HUES6 (cell line): ENCODE data around the gene MIA.
"Not testable (repeated sequence)": the region's sequence is repeated elsewhere in the genome, so short reads cannot be mapped to it uniquely, and the experiment has no call there.

ENCODE experiments used
- H3K27ac ChIP-seq: 2 replicates; pipeline ENCODE4 v1.7.0; 2013; ENCODE audit warnings: low read depth, mild to moderate bottlenecking, low read length, inconsistent platforms
- H3K27me3 ChIP-seq: 2 replicates; pipeline ENCODE4 v1.6.1; 2013; ENCODE audit warnings: low read length; ENCODE audit not compliant: control insufficient read depth, insufficient read depth
- H3K36me3 ChIP-seq: 2 replicates; pipeline ENCODE4 v1.6.1; 2013; ENCODE audit warnings: low read length; ENCODE audit not compliant: control insufficient read depth, insufficient read depth
- H3K4me1 ChIP-seq: 2 replicates; pipeline ENCODE4 v1.6.1; 2013; ENCODE audit warnings: low read length; ENCODE audit not compliant: control insufficient read depth, insufficient read depth
- H3K4me3 ChIP-seq: 2 replicates; pipeline ENCODE4 v1.5.1; 2013; ENCODE audit warnings: low read depth, low read length
- H3K9ac ChIP-seq: one replicate; pipeline ENCODE4 v1.6.1; 2013; ENCODE audit warnings: mild to moderate bottlenecking, low read length
- H3K9me3 ChIP-seq: 2 replicates; pipeline ENCODE4 v1.6.1; 2013; ENCODE audit warnings: low read depth, low read length; ENCODE audit not compliant: control insufficient read depth, insufficient read depth

The MIA gene

GRCh38 chr19:40783711-40784110, 8.4 kb downstream of the MIA start:
- H3K9ac ChIP-seq = no peak overlapping the region
- no peaks in the 10 kb centered on the region for H3K27me3 ChIP-seq
- no peak overlapping the region for H3K27ac ChIP-seq

GRCh38 chr19:40784146-40784545, 8.8 kb downstream of the MIA start:
- not testable (repeated sequence) for H3K9me3 ChIP-seq, H3K36me3 ChIP-seq, H3K4me1 ChIP-seq, H3K27me3 ChIP-seq, H3K27ac ChIP-seq, H3K9ac ChIP-seq, H3K4me3 ChIP-seq

More at GRCh38 chr19:40783711-40784110, 8.4 kb downstream of the MIA start:
- Histone ChIP-seq H3K4me1 (peaks cover 8% of the 10 kb centered on the region), H3K9me3 (no peaks in the 10 kb centered on the region), H3K36me3 (peaks cover 2% of the 10 kb centered on the region; the same call in 1 of the 2 replicates), H3K4me3 (no peak overlapping the region)

GRCh38 chr19:40785526-40785925, 10.2 kb downstream of the MIA start:
- no peaks in the 10 kb centered on the region for H3K4me1 ChIP-seq
- H3K9ac ChIP-seq = no peak overlapping the region
- H3K27ac ChIP-seq = no peak overlapping the region

GRCh38 chr19:40786060-40787037, 11.0 kb downstream of the MIA start:
- Histone ChIP-seq H3K9ac (no peak overlapping the region), H3K4me1 (no peaks in the 10 kb centered on the region), H3K4me3 (no peak overlapping the region), H3K9me3 (no peaks in the 10 kb centered on the region), H3K36me3 (peaks cover 2% of the 10 kb centered on the region; the same call in 1 of the 2 replicates), H3K27ac (no peak overlapping the region), H3K27me3 (no peaks in the 10 kb centered on the region)

More at GRCh38 chr19:40785526-40785925, 10.2 kb downstream of the MIA start:
- Histone ChIP-seq H3K4me3 (no peak overlapping the region), H3K36me3 (peaks cover 2% of the 10 kb centered on the region; the same call in 1 of the 2 replicates), H3K27me3 (no peaks in the 10 kb centered on the region), H3K9me3 (no peaks in the 10 kb centered on the region)

GRCh38 chr19:40791349-40791748, 16.0 kb downstream of the MIA start:
- no peaks in the 10 kb centered on the region for H3K27me3 ChIP-seq
- H3K4me1 ChIP-seq = no peaks in the 10 kb centered on the region
- H3K4me3 ChIP-seq = no peak overlapping the region
- H3K9ac ChIP-seq = no peak overlapping the region
- H3K27ac ChIP-seq = no peak overlapping the region
- H3K9me3 ChIP-seq = no peaks in the 10 kb centered on the region
- peaks cover 3% of the 10 kb centered on the region; the same call in 1 of the 2 replicates for H3K36me3 ChIP-seq

GRCh38 chr19:40791996-40792395, 16.7 kb downstream of the MIA start:
- no peak overlapping the region for H3K27ac ChIP-seq
- H3K4me1 ChIP-seq = no peaks in the 10 kb centered on the region
- H3K4me3 ChIP-seq = no peak overlapping the region
- H3K27me3 ChIP-seq = no peaks in the 10 kb centered on the region
- H3K36me3 ChIP-seq = peaks cover 3% of the 10 kb centered on the region; the same call in 1 of the 2 replicates
- no peak overlapping the region for H3K9ac ChIP-seq
- H3K9me3 ChIP-seq = no peaks in the 10 kb centered on the region

GRCh38 chr19:40797166-40797962, 22.0 kb downstream of the MIA start:
- Histone ChIP-seq H3K9ac (no peak overlapping the region), H3K4me1 (peaks cover 25% of the 10 kb centered on the region), H3K9me3 (no peaks in the 10 kb centered on the region), H3K4me3 (no peak overlapping the region), H3K36me3 (peaks cover 19% of the 10 kb centered on the region), H3K27me3 (no peaks in the 10 kb centered on the region), H3K27ac (no peak overlapping the region)

GRCh38 chr19:40797963-40798682, 22.8 kb downstream of the MIA start:
- peak overlapping the region; percentile 54 for H3K27ac ChIP-seq

GRCh38 chr19:40798683-40799557, 23.6 kb downstream of the MIA start, which contains the start of gene EGLN2:
Gene EGLN2 (plus strand): TSS chr19:40799191. CDS start chr19:40800573, 1,382 bp downstream.
- Histone ChIP-seq H3K4me3 (peak within 1 kb of the TSS; percentile 91), H3K4me1 (peaks cover 39% of the 10 kb centered on the region), H3K36me3 (peaks cover 33% of the 10 kb centered on the region), H3K9me3 (no peaks in the 10 kb centered on the region), H3K27me3 (no peaks in the 10 kb centered on the region), H3K9ac (peak within 1 kb of the TSS; percentile 94), H3K27ac (peak within 1 kb of the TSS; percentile 94)

More at GRCh38 chr19:40797963-40798682, 22.8 kb downstream of the MIA start:
- H3K9me3 ChIP-seq = no peaks in the 10 kb centered on the region
- peaks cover 25% of the 10 kb centered on the region for H3K36me3 ChIP-seq
- peak overlapping the region; percentile 77 for H3K9ac ChIP-seq
- H3K4me3 ChIP-seq = peak overlapping the region; percentile 73
- no peaks in the 10 kb centered on the region for H3K27me3 ChIP-seq
- H3K4me1 ChIP-seq = peaks cover 32% of the 10 kb centered on the region
